Measurements from ENCODE around the gene ZBTB11. TPM values are rescaled to one million over a fixed set of nuclear protein-coding genes. Genes with fewer than 3 reads are reported as not detected.

Gene ZBTB11
- total RNA-seq, 1 experiment from 2014 or later: 22.4 TPM

DNA sequence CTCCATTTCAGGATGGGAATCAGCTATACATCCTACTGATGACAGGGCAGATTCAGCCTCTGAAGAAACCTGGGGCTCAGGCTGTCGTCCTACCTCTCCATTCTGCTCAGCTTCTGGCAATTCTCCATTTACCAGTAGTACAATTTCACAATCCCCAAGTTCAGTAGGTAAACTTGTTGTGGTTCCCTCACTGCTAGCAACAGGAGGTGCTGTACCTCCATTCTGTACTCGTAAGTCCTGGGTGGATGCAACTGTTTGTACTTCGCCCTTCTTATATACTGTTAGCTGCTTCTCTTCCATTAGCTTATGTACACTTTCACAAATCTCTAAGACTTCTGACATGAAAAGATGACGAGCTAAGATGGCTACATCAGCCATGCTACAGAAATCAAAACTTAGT, 11.6 kb downstream of the ZBTB11 start:
- TF ChIP-seq EZH2 (IDR thresholded peaks at IDR 0.05; ENCODE audit: borderline replicate concordance, low read depth, low read length, poor library complexity, severe bottlenecking) (no peak), CTCF (conservative IDR thresholded peaks at IDR 0.05; ENCODE audit: low read depth, low read length) (no peak)
- H3K36me3 ChIP-seq (ENCODE audit: insufficient read depth, low read length, poor library complexity, severe bottlenecking): peaks cover 33% of the 10 kb centered on the region
- H3K4me3 ChIP-seq (ENCODE audit: low read depth, low read length, poor library complexity, severe bottlenecking): no peak overlapping the region
- no TSS peak for BruUV-seq (replicated peaks)
- H3K4me1 ChIP-seq (ENCODE audit: insufficient read depth, low read length, poor library complexity, severe bottlenecking): no peaks in the 10 kb centered on the region
- CTCF ChIA-PET: no interaction called here
- DNase-seq (ENCODE audit: low spot score): no peak
- H3K27ac ChIP-seq (ENCODE audit: low read depth, low read length, poor library complexity, severe bottlenecking): no peak overlapping the region
- POLR2A ChIA-PET (ENCODE audit: low non-redundant PET): no interaction called here
- no peaks in the 10 kb centered on the region for H3K27me3 ChIP-seq (replicated peaks; ENCODE audit: insufficient read depth, low read depth, low read length, poor library complexity)
- H3K9me3 ChIP-seq (ENCODE audit: low read depth, low read length, poor library complexity, severe bottlenecking): no peaks in the 10 kb centered on the region
- intact Hi-C loops (cut with micrococcal nuclease; ENCODE audit: unreplicated experiment): no loop called here

GRCh38 chr3:101660714-101661113, 16.2 kb downstream of the ZBTB11 start:
- DNase-seq (ENCODE audit: low spot score): no peak
- Histone ChIP-seq H3K9me3 (ENCODE audit: low read depth, low read length, poor library complexity, severe bottlenecking) (no peaks in the 10 kb centered on the region), H3K27me3 (replicated peaks; ENCODE audit: insufficient read depth, low read depth, low read length, poor library complexity) (no peaks in the 10 kb centered on the region), H3K4me1 (ENCODE audit: insufficient read depth, low read length, poor library complexity, severe bottlenecking) (no peaks in the 10 kb centered on the region), H3K36me3 (ENCODE audit: insufficient read depth, low read length, poor library complexity, severe bottlenecking) (peaks cover 51% of the 10 kb centered on the region), H3K27ac (ENCODE audit: low read depth, low read length, poor library complexity, severe bottlenecking) (no peak overlapping the region), H3K4me3 (ENCODE audit: low read depth, low read length, poor library complexity, severe bottlenecking) (no peak overlapping the region)
- intact Hi-C loops (cut with micrococcal nuclease; ENCODE audit: unreplicated experiment): no loop called here
- ChIA-PET CTCF (no interaction called here), POLR2A (ENCODE audit: low non-redundant PET) (no interaction called here)
- TF ChIP-seq EZH2 (IDR thresholded peaks at IDR 0.05; ENCODE audit: borderline replicate concordance, low read depth, low read length, poor library complexity, severe bottlenecking) (no peak), CTCF (conservative IDR thresholded peaks at IDR 0.05; ENCODE audit: low read depth, low read length) (no peak)
- no TSS peak for BruUV-seq (replicated peaks)

- no peak overlapping the region for H3K4me3 ChIP-seq (ENCODE audit: low read depth, low read length, poor library complexity, severe bottlenecking)
- POLR2A ChIA-PET (ENCODE audit: low non-redundant PET): no interaction called here
- H3K27me3 ChIP-seq (replicated peaks; ENCODE audit: insufficient read depth, low read depth, low read length, poor library complexity): no peaks in the 10 kb centered on the region
- intact Hi-C loops (cut with micrococcal nuclease; ENCODE audit: unreplicated experiment): no loop called here
- no TSS peak for BruUV-seq (replicated peaks)
- CTCF ChIA-PET: no interaction called here
- H3K9me3 ChIP-seq (ENCODE audit: low read depth, low read length, poor library complexity, severe bottlenecking): no peaks in the 10 kb centered on the region
- H3K27ac ChIP-seq (ENCODE audit: low read depth, low read length, poor library complexity, severe bottlenecking): no peak overlapping the region
- no peak for TF ChIP-seq EZH2 (IDR thresholded peaks at IDR 0.05; ENCODE audit: borderline replicate concordance, low read depth, low read length, poor library complexity, severe bottlenecking)
- no peak for TF ChIP-seq CTCF (conservative IDR thresholded peaks at IDR 0.05; ENCODE audit: low read depth, low read length)
- H3K36me3 ChIP-seq (ENCODE audit: insufficient read depth, low read length, poor library complexity, severe bottlenecking): peaks cover 67% of the 10 kb centered on the region
- no peaks in the 10 kb centered on the region for H3K4me1 ChIP-seq (ENCODE audit: insufficient read depth, low read length, poor library complexity, severe bottlenecking)
- no peak for DNase-seq (ENCODE audit: low spot score)
Observed at GRCh38 chr3:101656651-101657050, 20.3 kb downstream of the ZBTB11 start.

Measured in A673 (cell line).